ENCODE results near the gene UBR2. TPM values are rescaled to one million over a fixed set of nuclear protein-coding genes. Genes with fewer than 3 reads are reported as not detected.
A peak's percentile ranks its signal among the peaks of the same experiment; 100 is the strongest.
"Not testable (repeated sequence)": the region's sequence is repeated elsewhere in the genome, so short reads cannot be mapped to it uniquely, and the experiment has no call there.

Gene UBR2
- total RNA-seq, 1 experiment from 2014 or later = 8.8 TPM

GRCh38 chr6:42637681-42638080 lies 73.9 kb downstream of the UBR2 start:
- no peak for DNase-seq
- Histone ChIP-seq H3K36me3 (peaks cover 11% of the 10 kb centered on the region), H3K27me3 (no peaks in the 10 kb centered on the region)

GRCh38 chr6:42642794-42643193 lies 79.0 kb downstream of the UBR2 start:
- H3K36me3 ChIP-seq = peaks cover 2% of the 10 kb centered on the region; the same call in 1 of the 2 replicates
- H3K27me3 ChIP-seq = no peaks in the 10 kb centered on the region
- no peak overlapping the region for H3K4me3 ChIP-seq
- H3K9me3 ChIP-seq = no peaks in the 10 kb centered on the region
- no peak for DNase-seq

More at GRCh38 chr6:42637681-42638080, 73.9 kb downstream of the UBR2 start:
- no peak overlapping the region for H3K4me3 ChIP-seq
- no peaks in the 10 kb centered on the region for H3K9me3 ChIP-seq

DNA sequence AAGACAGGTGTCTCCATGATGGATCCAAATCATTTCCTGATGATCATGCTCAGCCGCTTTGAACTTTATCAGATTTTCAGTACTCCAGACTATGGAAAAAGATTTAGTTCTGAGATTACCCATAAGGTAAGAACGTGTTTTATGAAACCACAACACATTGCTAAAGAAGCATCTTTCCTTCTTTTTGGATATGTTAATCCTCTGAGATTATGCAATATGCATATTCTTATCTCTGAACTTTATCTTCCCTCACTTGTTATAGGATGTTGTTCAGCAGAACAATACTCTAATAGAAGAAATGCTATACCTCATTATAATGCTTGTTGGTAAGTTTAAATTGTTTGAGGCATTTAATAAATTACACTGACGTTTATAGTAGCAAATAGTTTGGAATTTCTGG lies 80.4 kb downstream of the UBR2 start:
- H3K27me3 ChIP-seq = no peaks in the 10 kb centered on the region
- H3K9me3 ChIP-seq = no peaks in the 10 kb centered on the region
- H3K4me3 ChIP-seq = no peak overlapping the region
- H3K36me3 ChIP-seq = peaks cover 2% of the 10 kb centered on the region; the same call in 1 of the 2 replicates
- DNase-seq = no peak

- DNase-seq = no peak
- no peak overlapping the region for H3K4me3 ChIP-seq
- no peaks in the 10 kb centered on the region for H3K9me3 ChIP-seq
- H3K36me3 ChIP-seq = no peaks in the 10 kb centered on the region; the same call in 1 of the 2 replicates
- H3K27me3 ChIP-seq = no peaks in the 10 kb centered on the region
These were observed 88.4 kb downstream of the UBR2 start for GRCh38 chr6:42652024-42652746.

DNA sequence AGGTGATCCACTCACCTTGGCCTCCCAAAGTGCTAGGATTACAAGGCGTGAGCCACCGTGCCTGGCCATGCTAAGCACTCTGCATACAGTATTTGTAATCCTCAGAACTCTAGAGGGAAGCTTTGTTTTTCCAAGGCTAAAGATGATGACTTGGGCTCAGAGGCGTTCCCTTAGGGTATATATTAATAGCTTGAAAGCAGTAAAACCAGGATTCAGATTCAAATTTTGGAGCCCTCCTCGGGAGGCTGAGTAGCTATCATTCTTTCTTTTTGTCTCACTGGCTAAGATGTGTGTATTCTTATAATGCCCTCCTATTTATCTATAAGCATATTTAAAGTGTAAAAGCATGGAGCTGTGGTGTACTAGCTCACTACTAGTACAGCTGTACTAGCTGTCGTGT lies 90.0 kb downstream of the UBR2 start:
- H3K9me3 ChIP-seq = no peaks in the 10 kb centered on the region
- peaks cover 2% of the 10 kb centered on the region for H3K36me3 ChIP-seq
- no peak overlapping the region for H3K4me3 ChIP-seq
- no peak for DNase-seq
- no peaks in the 10 kb centered on the region for H3K27me3 ChIP-seq

DNA sequence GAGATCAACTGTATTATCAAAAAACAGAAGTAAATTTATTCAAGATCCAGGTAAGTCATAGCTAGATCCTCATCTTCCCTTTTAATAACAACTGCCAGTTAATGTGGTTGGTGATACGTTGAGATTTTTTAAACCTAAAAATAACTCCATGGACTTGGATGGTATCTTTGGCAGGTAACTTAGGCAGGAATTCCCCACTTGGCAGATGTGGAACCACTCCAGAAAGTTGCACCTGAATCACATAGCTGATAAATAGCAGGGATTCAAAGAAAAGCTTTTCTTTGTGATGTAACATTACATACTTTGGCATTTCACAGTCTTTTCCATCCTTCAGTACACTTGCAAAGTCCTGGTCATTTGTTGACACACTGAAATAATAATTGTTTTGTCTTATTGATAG lies 96.0 kb downstream of the UBR2 start:
- DNase-seq = no peak
- Histone ChIP-seq H3K4me3 (no peak overlapping the region), H3K27me3 (no peaks in the 10 kb centered on the region), H3K36me3 (peaks cover 14% of the 10 kb centered on the region), H3K9me3 (no peaks in the 10 kb centered on the region)

GRCh38 chr6:42661540-42662153 lies 97.8 kb downstream of the UBR2 start:
- H3K36me3 ChIP-seq = peaks cover 15% of the 10 kb centered on the region
- H3K9me3 ChIP-seq = no peaks in the 10 kb centered on the region
- no peak overlapping the region for H3K4me3 ChIP-seq
- DNase-seq = peak; percentile 17
- H3K27me3 ChIP-seq = no peaks in the 10 kb centered on the region

- Histone ChIP-seq H3K36me3 (peaks cover 12% of the 10 kb centered on the region), H3K9me3 (no peaks in the 10 kb centered on the region), H3K27me3 (no peaks in the 10 kb centered on the region), H3K4me3 (no peak overlapping the region)
- DNase-seq = no peak
These were observed 100.9 kb downstream of the UBR2 start for GRCh38 chr6:42664718-42665117.

GRCh38 chr6:42674368-42674767 lies 110.5 kb downstream of the UBR2 start:
- not testable (repeated sequence) for H3K27me3 ChIP-seq, H3K9me3 ChIP-seq, DNase-seq, H3K4me3 ChIP-seq
- H3K36me3 ChIP-seq = peaks cover 11% of the 10 kb centered on the region

- DNase-seq = no peak
- no peaks in the 10 kb centered on the region for H3K9me3 ChIP-seq
- H3K4me3 ChIP-seq = no peak overlapping the region
- peaks cover 11% of the 10 kb centered on the region for H3K36me3 ChIP-seq
- H3K27me3 ChIP-seq = no peaks in the 10 kb centered on the region
These were observed 111.0 kb downstream of the UBR2 start for GRCh38 chr6:42674780-42675179.

DNA sequence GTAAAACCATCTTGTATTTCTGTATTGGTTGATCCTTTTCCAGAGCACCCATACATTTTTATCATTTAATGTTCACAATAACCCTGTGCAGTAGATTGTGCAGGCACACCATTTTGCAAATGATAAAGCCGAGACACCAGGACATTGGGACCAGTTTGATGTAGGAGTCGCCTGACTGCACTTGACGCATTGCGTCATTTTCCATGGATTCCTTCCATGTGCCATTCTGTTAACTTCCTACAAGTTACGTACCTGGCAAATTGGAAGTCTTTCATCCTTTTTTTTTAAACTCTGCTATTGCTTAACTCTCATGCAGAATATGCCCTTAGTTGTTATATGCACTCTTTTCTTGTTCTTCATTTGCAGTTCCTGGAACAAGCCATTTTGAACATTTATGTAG lies 115.5 kb downstream of the UBR2 start:
- peaks cover 13% of the 10 kb centered on the region for H3K36me3 ChIP-seq
- no peak overlapping the region for H3K4me3 ChIP-seq
- DNase-seq = no peak
- H3K9me3 ChIP-seq = no peaks in the 10 kb centered on the region
- no peaks in the 10 kb centered on the region for H3K27me3 ChIP-seq

GRCh38 chr6:42688281-42688680 lies 124.5 kb downstream of the UBR2 start:
- no peak for DNase-seq
- no peaks in the 10 kb centered on the region for H3K27me3 ChIP-seq
- H3K4me3 ChIP-seq = no peak overlapping the region
- peaks cover 8% of the 10 kb centered on the region for H3K36me3 ChIP-seq
- H3K9me3 ChIP-seq = no peaks in the 10 kb centered on the region

DNA sequence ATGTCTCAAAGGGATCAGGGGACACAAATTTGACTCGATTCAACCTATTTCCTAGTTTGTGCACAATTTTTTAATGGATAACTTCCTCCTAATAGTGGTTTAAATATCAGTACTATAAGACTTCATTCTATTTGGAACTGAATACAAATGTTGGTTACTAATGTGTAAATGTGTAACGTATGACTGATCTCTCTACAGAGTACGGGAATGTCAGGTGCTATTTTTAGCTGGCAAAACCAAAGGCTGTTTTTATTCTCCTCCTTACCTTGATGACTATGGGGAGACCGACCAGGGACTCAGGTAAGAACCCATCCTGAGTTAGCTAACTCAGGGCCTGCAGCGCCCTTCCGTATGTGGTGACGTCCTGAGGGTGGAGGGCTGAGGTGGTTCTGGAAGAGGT lies 125.5 kb downstream of the UBR2 start:
- Histone ChIP-seq H3K36me3 (peaks cover 4% of the 10 kb centered on the region), H3K4me3 (no peak overlapping the region), H3K9me3 (no peaks in the 10 kb centered on the region), H3K27me3 (no peaks in the 10 kb centered on the region)
- no peak for DNase-seq

GRCh38 chr6:42690151-42690702 lies 126.4 kb downstream of the UBR2 start:
- DNase-seq = no peak
- no peaks in the 10 kb centered on the region for H3K9me3 ChIP-seq
- peaks cover 4% of the 10 kb centered on the region for H3K36me3 ChIP-seq
- H3K27me3 ChIP-seq = no peaks in the 10 kb centered on the region
- no peak overlapping the region for H3K4me3 ChIP-seq

GRCh38 chr6:42690872-42691271 lies 127.0 kb downstream of the UBR2 start:
- no peaks in the 10 kb centered on the region for H3K9me3 ChIP-seq
- H3K36me3 ChIP-seq = peaks cover 4% of the 10 kb centered on the region
- no peaks in the 10 kb centered on the region for H3K27me3 ChIP-seq
- no peak overlapping the region for H3K4me3 ChIP-seq
- no peak for DNase-seq

DNA sequence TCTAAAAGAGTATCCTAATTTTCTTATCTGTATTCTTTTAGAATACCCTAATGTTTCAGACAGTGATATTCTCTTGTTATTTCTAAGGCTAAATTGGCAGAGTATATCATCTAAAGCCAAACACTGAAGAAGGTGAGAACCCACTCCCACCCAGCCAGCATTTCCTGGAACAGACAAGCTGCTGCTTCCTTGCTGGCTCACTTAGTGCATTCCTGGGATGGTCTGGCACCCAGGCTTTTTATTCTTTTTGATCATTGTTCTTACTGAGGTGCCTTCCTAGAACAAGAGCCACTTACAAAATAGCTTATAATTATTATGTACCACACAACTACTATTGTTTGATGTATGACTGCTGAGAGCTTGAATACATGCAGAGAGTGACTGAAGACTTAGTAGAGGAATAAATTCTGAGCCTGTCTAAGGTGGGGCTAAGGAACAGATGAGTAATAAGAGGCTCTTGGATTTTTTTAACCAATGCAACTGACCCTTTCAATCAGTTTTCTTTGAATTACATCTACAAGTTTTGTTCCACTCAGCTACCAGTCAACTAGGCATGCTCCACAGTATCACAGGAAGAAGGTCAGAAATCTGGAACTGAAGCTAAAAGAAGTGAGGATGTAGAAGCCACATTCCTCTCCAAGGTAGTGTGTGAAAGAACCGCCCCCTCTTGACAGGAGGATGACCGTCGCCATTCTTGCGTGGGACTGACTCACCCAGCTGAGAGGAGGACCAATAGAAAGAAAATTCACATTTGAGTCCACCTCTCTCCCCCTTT lies 128.5 kb downstream of the UBR2 start:
- no peak overlapping the region for H3K4me3 ChIP-seq
- H3K27me3 ChIP-seq = no peaks in the 10 kb centered on the region
- H3K36me3 ChIP-seq = peaks cover 4% of the 10 kb centered on the region
- DNase-seq = peak; percentile 49
- no peaks in the 10 kb centered on the region for H3K9me3 ChIP-seq

GRCh38 chr6:42693725-42694323 lies 130.0 kb downstream of the UBR2 start:
- H3K9me3 ChIP-seq = no peaks in the 10 kb centered on the region
- DNase-seq = no peak
- H3K4me3 ChIP-seq = no peak overlapping the region
- peaks cover 4% of the 10 kb centered on the region for H3K36me3 ChIP-seq
- H3K27me3 ChIP-seq = no peaks in the 10 kb centered on the region
